Tongue (tissue), 3 donors: ENCODE results near the gene CIDEA. TPM values are rescaled to one million over a fixed set of nuclear protein-coding genes. Genes with fewer than 3 reads are reported as not detected.

Source experiments
- DNase-seq: peaks from one replicate; pipeline ENCODE4 v3.0.0-alpha.2; 2015
- small RNA-seq: library from RNA; depleted of rRNA; stranded (forward); fragments of <200 nt; gene quantifications from one replicate; pipeline ENCODE3, GENCODE V24; 2014; ENCODE audit warnings: low replicate concordance
- total RNA-seq: library from RNA; depleted of rRNA; stranded (reverse); fragments of >200 nt; gene quantifications from one replicate; pipeline ENCODE4 v1.2.3, GENCODE V29; 2014

The CIDEA gene
- total RNA-seq, 1 donor from 2014 or later: not detected

DNA sequence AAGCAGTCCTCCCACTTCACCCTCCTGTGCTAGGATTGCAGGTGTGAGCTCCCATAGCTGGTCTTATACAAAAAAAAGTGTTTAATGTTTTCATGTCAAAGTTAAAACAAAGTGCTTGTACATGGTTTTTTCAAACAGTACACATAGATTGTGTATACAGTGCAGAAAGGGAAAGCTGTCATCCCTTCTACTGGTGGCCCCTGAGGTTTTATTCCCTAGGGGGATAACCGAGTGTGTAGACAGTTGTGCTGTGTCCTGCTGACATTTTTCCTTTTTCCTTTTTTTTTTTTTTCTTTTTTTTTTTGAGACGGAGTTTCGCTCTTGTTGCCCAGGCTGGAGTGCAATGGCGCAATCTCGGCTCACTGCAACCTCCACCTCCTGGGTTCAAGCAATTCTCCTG is 64.7 kb downstream of the CIDEA start:
- no peak for DNase-seq

GRCh38 chr18:12321333-12321732 is 67.2 kb downstream of the CIDEA start:
- DNase-seq: no peak

DNA sequence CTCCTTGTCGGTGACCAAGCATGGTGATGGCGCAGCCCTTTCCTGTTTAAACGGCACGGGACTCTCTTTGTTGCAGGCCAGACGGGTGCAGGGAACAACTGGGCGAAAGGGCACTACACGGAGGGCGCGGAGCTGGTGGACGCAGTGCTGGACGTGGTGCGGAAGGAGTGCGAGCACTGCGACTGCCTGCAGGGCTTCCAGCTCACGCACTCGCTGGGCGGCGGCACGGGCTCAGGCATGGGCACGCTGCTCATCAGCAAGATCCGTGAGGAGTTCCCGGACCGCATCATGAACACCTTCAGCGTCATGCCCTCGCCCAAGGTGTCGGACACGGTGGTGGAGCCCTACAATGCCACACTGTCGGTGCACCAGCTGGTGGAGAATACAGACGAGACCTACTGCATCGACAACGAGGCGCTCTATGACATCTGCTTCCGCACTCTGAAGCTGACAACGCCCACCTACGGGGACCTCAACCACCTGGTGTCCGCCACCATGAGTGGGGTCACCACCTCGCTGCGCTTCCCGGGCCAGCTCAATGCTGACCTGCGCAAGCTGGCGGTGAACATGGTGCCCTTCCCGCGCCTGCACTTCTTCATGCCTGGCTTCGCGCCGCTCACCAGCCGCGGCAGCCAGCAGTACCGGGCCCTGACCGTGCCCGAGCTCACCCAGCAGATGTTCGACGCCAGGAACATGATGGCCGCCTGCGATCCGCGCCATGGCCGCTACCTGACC is 71.0 kb downstream of the CIDEA start:
- DNase-seq: no peak

- no peak for DNase-seq
Measured at GRCh38 chr18:12325726-12326245, 71.6 kb downstream of the CIDEA start.

DNA sequence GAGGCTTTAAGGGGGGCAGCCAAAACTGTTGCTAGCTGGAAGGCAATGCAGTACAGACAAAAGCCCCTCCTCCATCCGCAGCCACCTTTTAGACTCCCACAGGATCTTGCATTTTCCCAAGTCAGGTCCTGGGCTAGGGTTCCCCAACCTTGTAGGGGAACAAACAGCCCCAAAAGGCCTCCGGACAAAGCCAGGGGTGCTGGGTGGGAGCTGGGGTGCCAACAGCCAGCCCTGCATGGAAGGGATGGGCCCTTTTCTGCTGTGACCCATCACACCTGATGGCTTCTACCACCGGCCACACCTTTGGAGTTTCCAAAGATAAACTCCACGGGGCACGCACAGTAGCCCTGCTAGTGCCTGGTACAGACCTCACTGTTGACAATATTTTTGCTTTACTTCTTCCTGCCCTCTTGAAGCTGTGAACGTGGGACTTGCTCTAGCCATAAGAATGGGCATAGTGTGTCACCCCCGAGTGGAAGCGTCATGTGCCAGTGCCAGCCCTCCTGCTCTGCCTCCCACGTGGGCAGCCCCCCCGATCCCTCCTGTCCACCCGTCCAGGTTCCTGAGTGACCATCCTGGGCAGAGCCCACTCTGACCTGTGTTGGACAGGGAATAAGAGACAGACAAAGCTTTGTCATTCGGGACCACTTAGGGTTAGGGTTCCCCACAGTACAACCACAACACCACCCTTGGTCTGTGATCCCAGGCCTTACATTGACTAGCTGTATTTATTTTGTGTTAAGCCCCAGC is 72.7 kb downstream of the CIDEA start:
- no peak for DNase-seq

Small RNAs within 50 kb of the gene (small RNA-seq; reads per million reads assigned to genes)
- gene RNU6-170P: not detected

Other genes starting within 250 kb of the CIDEA start
- gene ANKRD62, start 160.5 kb upstream of the CIDEA start, total RNA-seq: 0.10 TPM
- gene TUBB6, start 53.9 kb downstream of the CIDEA start, total RNA-seq: 273 TPM
- gene AFG3L2, start 122.9 kb downstream of the CIDEA start, total RNA-seq: 82.7 TPM
- 4.8 TPM for gene PRELID3A, start 153.6 kb downstream of the CIDEA start, total RNA-seq